ENCODE data around the gene FHL2.
A peak's percentile ranks its signal among the peaks of the same experiment; 100 is the strongest.

DNA sequence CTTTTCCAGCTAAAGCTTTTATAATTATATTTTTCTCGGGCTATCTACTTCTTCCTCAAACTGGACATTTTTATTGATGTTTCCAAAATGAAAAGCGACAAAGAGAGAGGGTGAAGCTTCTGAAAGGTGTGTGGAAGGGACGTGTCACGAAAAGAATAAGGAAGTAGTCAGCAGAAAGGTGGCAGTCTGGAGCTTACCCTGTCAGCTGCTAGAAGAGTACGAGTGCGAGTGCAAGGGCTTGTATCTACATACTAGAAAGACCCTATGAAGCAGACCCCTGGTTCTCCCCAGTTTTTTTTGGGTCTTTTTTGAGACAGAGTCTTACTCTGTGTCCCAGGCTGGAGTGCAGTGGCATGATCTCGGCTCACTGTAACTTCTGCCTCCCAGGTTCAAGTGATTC lies 14.6 kb downstream of the FHL2 start:
- TF ChIP-seq, protein P1, sequence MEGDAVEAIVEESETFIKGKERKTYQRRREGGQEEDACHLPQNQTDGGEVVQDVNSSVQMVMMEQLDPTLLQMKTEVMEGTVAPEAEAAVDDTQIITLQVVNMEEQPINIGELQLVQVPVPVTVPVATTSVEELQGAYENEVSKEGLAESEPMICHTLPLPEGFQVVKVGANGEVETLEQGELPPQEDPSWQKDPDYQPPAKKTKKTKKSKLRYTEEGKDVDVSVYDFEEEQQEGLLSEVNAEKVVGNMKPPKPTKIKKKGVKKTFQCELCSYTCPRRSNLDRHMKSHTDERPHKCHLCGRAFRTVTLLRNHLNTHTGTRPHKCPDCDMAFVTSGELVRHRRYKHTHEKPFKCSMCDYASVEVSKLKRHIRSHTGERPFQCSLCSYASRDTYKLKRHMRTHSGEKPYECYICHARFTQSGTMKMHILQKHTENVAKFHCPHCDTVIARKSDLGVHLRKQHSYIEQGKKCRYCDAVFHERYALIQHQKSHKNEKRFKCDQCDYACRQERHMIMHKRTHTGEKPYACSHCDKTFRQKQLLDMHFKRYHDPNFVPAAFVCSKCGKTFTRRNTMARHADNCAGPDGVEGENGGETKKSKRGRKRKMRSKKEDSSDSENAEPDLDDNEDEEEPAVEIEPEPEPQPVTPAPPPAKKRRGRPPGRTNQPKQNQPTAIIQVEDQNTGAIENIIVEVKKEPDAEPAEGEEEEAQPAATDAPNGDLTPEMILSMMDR (IDR thresholded peaks at IDR 0.05; ENCODE audit: poor library complexity) = peak; percentile 3
- TF ChIP-seq EZH2phosphoT487 (IDR thresholded peaks at IDR 0.05; ENCODE audit: low read depth, severe bottlenecking, unreplicated experiment) = no peak

Measured in hepatocyte (in vitro differentiated cells).